Smooth muscle cell (in vitro differentiated cells): Measurements from ENCODE around the gene FTO. TPM values are rescaled to one million over a fixed set of nuclear protein-coding genes. Genes with fewer than 3 reads are reported as not detected.

ENCODE experiments used
- DNase-seq: peaks from one replicate; lab custom pipeline; 2025; ENCODE audit not compliant: unreplicated experiment; lab: John Stamatoyannopoulos, UW
- H2AFZ ChIP-seq: fragments of 200-600 bp; sonication (generic); 2 replicates; pipeline ENCODE4 v1.6.0; 2016; ENCODE audit warnings: antibody characterized with exemption, low read depth, mild to moderate bottlenecking
- H3F3A ChIP-seq: fragments of 200-600 bp; sonication (generic); 2 replicates; pipeline ENCODE4 v1.6.0; 2017; ENCODE audit warnings: antibody characterized with exemption, low read depth
- H3K27ac ChIP-seq: fragments of 200-600 bp; sonication (generic); 2 replicates; pipeline ENCODE4 v1.5.1; 2016; ENCODE audit warnings: low read depth, mild to moderate bottlenecking
- H3K27me3 ChIP-seq: fragments of 200-600 bp; sonication (generic); 2 replicates; pipeline ENCODE4 v1.6.1; 2016; ENCODE audit warnings: low read depth, mild to moderate bottlenecking
- H3K36me3 ChIP-seq: fragments of 200-600 bp; sonication (generic); 2 replicates; pipeline ENCODE4 v1.5.1; 2016; ENCODE audit warnings: low read depth
- H3K4me1 ChIP-seq: fragments of 200-600 bp; sonication (generic); 2 replicates; pipeline ENCODE4 v1.5.1; 2016; ENCODE audit warnings: low read depth
- H3K4me2 ChIP-seq: fragments of 200-600 bp; sonication (generic); 2 replicates; pipeline ENCODE4 v1.6.0; 2016; ENCODE audit warnings: mild to moderate bottlenecking
- H3K4me3 ChIP-seq: fragments of 200-600 bp; sonication (generic); 2 replicates; pipeline ENCODE4 v1.5.1; 2016; ENCODE audit warnings: mild to moderate bottlenecking
- H3K79me2 ChIP-seq: fragments of 200-600 bp; sonication (generic); 2 replicates; pipeline ENCODE4 v1.6.0; 2016; ENCODE audit warnings: low read depth, mild to moderate bottlenecking
- H3K9ac ChIP-seq: fragments of 200-600 bp; sonication (generic); 2 replicates; pipeline ENCODE4 v1.6.0; 2016; ENCODE audit warnings: low read depth
- H3K9me3 ChIP-seq: fragments of 200-600 bp; sonication (generic); replicated peaks from 2 replicates; pipeline ENCODE4 v1.5.1; 2016; ENCODE audit warnings: low read depth
- H4K20me1 ChIP-seq: fragments of 200-600 bp; sonication (generic); 2 replicates; pipeline ENCODE4 v1.6.0; 2016; ENCODE audit warnings: low read depth
- WGBS: methylation state at CpG from one replicate; pipeline ENCODE4 v1.1.7; 2016; ENCODE audit warnings: low lambda C conversion rate; 5-methylcytosine and 5-hydroxymethylcytosine counted together
- polyA plus RNA-seq: library from polyadenylated mRNA; unstranded; fragments of >200 nt; fragmentation: Nextera tagmentation; extraction: Ambion mirVana; gene quantifications from 2 replicates; pipeline ENCODE4 v1.2.1, GENCODE V29; 2016
- total RNA-seq: library from RNA; depleted of rRNA; stranded (reverse); fragments of >200 nt; gene quantifications from 2 replicates; pipeline ENCODE4 v1.2.3, GENCODE V29; 2014
- TF ChIP-seq, protein P1 (sequence below): fragments of 200-600 bp; sonication (generic); IDR thresholded peaks from 2 replicates; pipeline ENCODE4 v1.5.1; 2017; ENCODE audit warnings: borderline replicate concordance, mild to moderate bottlenecking, antibody characterized with exemption; ENCODE audit not compliant: insufficient read depth, poor library complexity, severe bottlenecking

FTO gene
- total and polyA plus RNA-seq, 2 experiments from 2014 or later = 81.1 to 89.9 TPM

DNA sequence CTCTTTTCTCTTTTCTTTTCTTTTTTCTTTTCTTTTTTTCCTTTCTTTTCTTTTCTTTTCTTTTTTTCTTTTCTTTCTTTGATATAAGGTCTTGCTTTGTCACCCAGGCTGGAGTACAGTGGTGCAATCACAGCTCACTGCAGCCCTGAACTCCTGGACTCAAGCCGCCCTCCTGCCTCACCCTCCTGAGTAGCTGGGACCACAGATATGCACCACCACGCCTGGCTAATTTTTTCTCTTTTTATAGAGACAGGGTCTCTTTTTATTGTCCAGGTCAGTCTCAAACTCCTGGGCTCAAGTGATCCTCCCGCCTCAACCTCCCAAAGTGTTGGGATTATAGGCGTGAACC is 436.8 kb downstream of the FTO start:
- Histone ChIP-seq H3K79me2 (no peaks in the 10 kb centered on the region), H3F3A (no peaks in the 10 kb centered on the region), H4K20me1 (no peaks in the 10 kb centered on the region), H3K4me1 (no peaks in the 10 kb centered on the region), H3K4me3 (no peak overlapping the region), H2AFZ (no peak overlapping the region), H3K27me3 (no peaks in the 10 kb centered on the region), H3K36me3 (no peaks in the 10 kb centered on the region), H3K9me3 (no peaks in the 10 kb centered on the region), H3K4me2 (no peak overlapping the region), H3K9ac (no peak overlapping the region), H3K27ac (no peak overlapping the region)
- DNase-seq = no peak
- TF ChIP-seq, protein P1, sequence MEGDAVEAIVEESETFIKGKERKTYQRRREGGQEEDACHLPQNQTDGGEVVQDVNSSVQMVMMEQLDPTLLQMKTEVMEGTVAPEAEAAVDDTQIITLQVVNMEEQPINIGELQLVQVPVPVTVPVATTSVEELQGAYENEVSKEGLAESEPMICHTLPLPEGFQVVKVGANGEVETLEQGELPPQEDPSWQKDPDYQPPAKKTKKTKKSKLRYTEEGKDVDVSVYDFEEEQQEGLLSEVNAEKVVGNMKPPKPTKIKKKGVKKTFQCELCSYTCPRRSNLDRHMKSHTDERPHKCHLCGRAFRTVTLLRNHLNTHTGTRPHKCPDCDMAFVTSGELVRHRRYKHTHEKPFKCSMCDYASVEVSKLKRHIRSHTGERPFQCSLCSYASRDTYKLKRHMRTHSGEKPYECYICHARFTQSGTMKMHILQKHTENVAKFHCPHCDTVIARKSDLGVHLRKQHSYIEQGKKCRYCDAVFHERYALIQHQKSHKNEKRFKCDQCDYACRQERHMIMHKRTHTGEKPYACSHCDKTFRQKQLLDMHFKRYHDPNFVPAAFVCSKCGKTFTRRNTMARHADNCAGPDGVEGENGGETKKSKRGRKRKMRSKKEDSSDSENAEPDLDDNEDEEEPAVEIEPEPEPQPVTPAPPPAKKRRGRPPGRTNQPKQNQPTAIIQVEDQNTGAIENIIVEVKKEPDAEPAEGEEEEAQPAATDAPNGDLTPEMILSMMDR = no peak
- 82% methylated on average over 4 of the region's 4 CpGs for WGBS

DNA sequence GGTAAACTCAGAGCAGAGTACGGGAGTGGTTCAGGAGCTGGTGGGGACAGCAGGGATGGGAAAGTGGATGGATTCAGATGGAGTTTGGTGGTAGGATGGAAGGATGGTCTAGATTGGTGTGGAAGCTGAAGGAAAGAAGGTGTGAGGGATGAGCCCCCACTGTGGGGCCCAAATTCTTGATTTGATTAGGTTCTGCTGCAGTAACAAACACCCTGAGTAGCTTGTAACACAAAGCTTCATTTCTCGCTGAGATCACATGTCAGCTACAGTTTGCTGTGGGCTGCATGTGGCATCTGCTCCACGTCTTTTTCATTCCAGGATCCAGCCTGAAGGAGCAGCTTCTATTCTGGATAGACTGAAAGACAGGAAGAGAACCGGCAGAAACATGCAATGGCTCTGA is 438.8 kb downstream of the FTO start:
- H3K4me3 ChIP-seq = no peak overlapping the region
- no peaks in the 10 kb centered on the region for H4K20me1 ChIP-seq
- TF ChIP-seq, protein P1 = no peak
- no peak overlapping the region for H3K27ac ChIP-seq
- no peaks in the 10 kb centered on the region for H3K36me3 ChIP-seq
- no peaks in the 10 kb centered on the region for H3K4me1 ChIP-seq
- DNase-seq = no peak
- no peaks in the 10 kb centered on the region for H3F3A ChIP-seq
- no peak overlapping the region for H3K9ac ChIP-seq
- H2AFZ ChIP-seq = no peak overlapping the region
- WGBS = 62% methylated on average over 4 of the region's 4 CpGs
- H3K27me3 ChIP-seq = no peaks in the 10 kb centered on the region
- H3K4me2 ChIP-seq = no peak overlapping the region
- H3K79me2 ChIP-seq = no peaks in the 10 kb centered on the region
- H3K9me3 ChIP-seq = no peaks in the 10 kb centered on the region

DNA sequence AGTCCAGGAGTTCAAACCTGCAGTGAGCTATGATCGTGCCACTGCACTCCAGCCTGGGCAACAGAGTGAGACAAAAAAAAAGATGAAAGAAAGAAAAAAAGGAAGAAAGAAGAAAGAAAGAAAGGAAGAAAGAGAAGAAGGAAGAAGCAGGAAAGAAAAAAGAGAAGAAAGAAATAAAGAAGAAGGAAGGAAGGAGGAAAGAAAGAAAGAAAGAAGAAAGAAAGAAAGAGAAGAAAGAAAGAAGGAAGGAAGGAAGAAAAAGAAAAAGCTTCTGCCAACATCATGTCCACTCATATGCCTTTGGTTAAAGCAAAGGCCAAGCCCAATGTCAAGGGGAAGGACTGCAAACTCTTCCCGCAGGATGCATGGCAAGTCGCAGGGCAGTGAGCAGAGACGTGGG is 439.5 kb downstream of the FTO start:
- 93% methylated on average over 4 of the region's 4 CpGs for WGBS

More for the DNA sequence above, 439.5 kb downstream of the FTO start:
- no peaks in the 10 kb centered on the region for H3K9me3 ChIP-seq
- H4K20me1 ChIP-seq = no peaks in the 10 kb centered on the region
- no peak overlapping the region for H3K4me2 ChIP-seq
- H3K4me3 ChIP-seq = no peak overlapping the region
- no peaks in the 10 kb centered on the region for H3K36me3 ChIP-seq
- TF ChIP-seq, protein P1 = no peak
- no peak for DNase-seq
- H3K9ac ChIP-seq = no peak overlapping the region
- no peak overlapping the region for H3K27ac ChIP-seq
- H3K4me1 ChIP-seq = no peaks in the 10 kb centered on the region
- H3F3A ChIP-seq = no peaks in the 10 kb centered on the region
- no peaks in the 10 kb centered on the region for H3K79me2 ChIP-seq
- H3K27me3 ChIP-seq = no peaks in the 10 kb centered on the region
- H2AFZ ChIP-seq = no peak overlapping the region
